Glomerular endothelial cell (primary cell): Measurements from ENCODE around the gene CPA2. TPM values are rescaled to one million over a fixed set of nuclear protein-coding genes. Genes with fewer than 3 reads are reported as not detected.
"Not testable (repeated sequence)": the region's sequence is repeated elsewhere in the genome, so short reads cannot be mapped to it uniquely, and the experiment has no call there.

Source experiments
- DNase-seq: peaks from one replicate; pipeline ENCODE4 v3.0.0-alpha.2; 2011; ENCODE audit warnings: low read depth, low spot score; ENCODE audit errors: extremely low read depth
- total RNA-seq: library from RNA; depleted of rRNA; stranded (reverse); fragments of >200 nt; gene quantifications from 2 replicates; pipeline ENCODE4 v1.2.3, GENCODE V29; 2015

The CPA2 gene
- not detected in 2 replicates for total RNA-seq

DNA sequence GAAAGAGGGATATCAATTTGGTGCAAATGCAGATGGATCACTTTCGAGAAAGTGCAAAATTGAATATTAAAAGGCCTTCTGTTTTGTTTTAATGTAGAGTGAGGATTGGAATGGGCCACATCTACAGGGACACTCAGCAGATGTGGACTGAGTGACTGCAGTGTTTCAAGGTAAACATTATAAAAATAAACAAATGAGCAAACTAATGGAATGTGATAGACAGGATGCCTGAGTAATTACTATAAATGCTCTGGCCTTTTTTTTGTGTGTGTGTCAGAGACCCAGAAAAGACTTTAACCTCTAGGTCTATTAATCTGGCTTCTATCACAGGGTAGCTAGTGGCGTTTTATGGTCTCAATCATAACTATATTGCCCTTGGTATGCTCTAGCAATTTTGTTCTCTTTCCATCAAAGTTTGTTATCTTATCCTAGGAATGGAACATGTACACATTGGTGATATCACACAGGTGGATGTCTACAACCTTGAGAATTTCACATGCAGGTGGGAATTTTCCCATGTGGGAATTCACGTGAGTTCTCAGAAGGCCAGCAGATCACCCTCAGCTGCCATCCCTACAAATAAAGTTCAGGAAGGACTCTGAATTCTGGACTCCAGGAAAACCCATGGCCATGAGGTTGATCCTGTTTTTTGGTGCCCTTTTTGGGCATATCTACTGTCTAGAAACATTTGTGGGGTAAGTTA is at the start of gene CPA2:
Gene CPA2, plus strand, starts transcription at position 606 of the 703 bp plus-strand sequence. Its CDS starts 19 bp downstream, at position 625.
- DNase-seq: no peak

GRCh38 chr7:130218806-130219620 is 47.6 kb upstream of the CPA2 start:
- DNase-seq: no peak

DNA sequence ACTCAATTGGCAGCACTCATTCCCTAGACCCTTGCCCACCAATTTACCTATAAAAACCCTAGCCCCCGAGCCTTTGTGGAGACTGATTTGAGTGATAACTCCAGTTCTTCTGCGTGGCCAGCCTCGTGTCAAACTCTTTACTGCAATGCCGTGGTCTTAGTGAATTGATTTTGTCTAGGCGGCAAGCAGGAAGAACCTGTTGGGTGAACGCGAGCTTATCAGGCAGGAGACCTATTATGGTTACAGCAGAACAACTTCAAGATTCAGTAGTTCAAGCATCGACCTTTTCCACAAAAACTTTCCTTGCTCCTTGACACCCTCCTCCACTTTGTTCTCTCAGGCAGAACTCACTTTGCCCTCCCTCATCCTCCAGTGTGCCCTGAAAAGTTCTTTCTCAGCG is 46.8 kb upstream of the CPA2 start:
- no peak for DNase-seq

DNA sequence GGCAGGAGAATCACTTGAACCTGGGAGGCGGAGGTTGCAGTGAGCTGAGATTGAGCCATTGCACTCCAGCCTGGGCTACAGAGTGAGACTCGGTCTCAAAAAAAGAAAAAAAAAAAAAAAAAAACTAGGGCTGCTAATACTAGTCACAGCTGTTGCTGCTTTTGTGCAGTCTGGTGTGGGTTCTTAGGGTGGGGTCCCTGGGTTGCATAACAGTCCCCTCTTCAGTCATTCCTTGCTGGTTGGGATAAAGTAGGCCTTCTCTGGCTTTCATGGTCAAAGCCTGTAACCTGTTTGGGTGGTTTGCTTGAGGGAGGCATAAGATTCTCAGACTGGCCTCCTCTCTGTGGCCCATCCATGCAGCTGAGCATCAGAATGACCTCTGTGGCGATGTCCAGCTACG is 44.9 kb upstream of the CPA2 start:
- DNase-seq: no peak

DNA sequence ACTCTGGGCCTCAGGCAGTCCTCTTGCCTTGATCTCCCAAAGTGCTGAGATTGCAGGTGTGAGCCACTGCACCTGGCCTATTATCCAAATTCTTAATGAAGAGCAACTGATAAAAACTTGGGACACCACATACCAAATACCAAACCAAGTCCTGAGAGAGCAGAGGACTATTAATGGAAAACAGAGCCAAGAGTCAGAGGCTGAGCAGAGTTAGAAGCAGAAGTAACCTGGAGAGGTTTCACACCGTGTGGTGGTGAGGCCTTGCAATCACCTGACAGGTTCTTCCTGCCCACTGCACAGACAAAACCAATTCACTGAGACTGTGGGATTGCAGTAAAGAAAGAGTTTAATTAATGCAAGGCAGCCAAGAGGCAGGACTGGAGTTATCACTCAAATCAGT is 43.0 kb upstream of the CPA2 start:
- no peak for DNase-seq

- DNase-seq: no peak
Measured at GRCh38 chr7:130224210-130224609, 42.5 kb upstream of the CPA2 start.

DNA sequence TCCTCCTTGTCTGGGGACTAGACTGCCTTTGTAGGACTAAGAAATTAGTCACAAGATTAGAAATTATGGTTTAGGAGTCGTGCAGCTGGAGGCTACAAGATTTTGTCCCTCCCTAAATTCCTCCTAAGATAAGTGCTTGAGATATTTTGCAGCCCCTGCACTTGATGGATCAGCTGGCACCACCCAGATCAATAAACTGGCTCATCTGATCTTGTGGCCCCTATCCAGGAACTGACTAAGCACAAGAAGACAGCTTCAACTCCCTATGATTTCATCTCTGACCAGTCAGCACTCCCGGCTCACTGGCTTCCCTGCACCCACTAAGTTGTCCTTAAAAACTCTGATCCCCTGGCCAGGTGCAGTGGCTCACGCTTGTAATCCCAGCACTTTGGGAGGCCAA is 41.7 kb upstream of the CPA2 start:
- DNase-seq: not testable (repeated sequence)

DNA sequence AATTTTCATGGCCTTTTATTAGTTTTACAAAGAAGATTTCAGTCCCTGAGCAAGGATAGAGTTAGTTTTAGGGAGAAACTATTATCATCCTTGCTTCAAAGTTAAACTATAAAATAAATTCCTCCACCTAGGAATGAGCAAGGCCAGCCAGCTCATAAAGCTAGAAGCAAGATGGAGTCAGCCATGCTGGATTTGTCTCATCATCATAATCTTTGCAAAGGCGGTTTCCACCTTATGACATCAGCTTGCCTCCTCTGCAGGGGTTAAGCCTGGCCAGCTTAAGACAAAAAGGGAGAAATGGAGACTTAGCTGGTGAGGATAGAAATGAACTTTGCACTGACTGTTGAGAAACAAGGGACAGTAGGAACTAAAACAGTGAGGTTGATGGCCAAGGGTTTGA is 40.3 kb upstream of the CPA2 start:
- no peak for DNase-seq

- no peak for DNase-seq
Measured at GRCh38 chr7:130227883-130228575, 38.6 kb upstream of the CPA2 start.

DNA sequence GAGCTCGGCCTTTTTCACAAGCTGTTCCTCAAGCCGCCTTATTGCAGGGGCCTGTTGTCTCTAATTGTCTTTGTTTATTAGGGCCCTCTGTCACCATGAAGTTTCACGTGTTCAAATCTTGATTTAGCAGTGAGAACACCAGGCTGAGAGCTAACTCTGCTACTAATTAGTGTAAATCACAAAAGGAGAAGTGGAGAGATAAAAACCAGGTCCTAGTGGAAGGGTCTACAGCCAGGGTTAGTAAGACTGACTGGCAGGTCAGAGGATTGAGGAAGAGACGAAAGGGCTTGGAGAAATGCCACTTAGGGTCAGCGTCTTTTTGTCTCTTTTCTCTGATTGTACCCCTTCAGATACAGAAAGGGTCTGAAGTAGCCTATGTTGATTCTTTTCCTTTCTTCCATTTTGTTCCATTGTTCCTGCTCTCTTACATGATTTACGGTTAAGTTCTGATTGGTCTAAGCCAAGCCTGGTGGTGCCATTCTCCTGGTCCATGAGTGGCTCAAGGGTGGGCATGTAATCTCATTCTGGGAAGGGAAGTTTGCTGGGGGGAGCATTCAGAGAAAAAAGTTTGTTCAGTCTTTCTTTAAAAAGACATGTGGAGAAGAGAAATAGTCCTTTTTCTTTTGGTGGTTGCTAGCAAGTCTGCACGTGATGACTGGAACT is 37.7 kb upstream of the CPA2 start:
- DNase-seq: no peak

GRCh38 chr7:130229981-130230380 is 36.7 kb upstream of the CPA2 start:
- DNase-seq: not testable (repeated sequence)

DNA sequence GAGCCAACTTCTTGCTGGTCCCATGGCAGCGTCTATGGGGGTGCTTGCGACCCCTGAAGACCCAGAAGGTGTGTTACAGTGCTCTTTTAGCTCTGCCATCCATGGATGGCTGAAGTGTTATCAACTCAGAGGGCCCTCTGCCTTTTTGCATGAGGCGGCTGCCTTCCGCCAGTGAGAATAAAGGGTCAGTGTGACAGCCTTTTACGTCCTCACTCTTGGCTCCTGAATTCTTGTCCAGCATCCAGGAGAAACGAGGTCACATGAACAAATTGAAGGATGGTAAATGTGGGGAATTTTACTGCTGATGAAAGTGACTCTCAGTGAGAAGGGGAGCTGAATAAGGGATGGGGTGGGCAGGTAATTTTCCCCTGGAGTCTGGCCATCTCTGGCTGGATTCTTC is 34.9 kb upstream of the CPA2 start:
- no peak for DNase-seq

DNA sequence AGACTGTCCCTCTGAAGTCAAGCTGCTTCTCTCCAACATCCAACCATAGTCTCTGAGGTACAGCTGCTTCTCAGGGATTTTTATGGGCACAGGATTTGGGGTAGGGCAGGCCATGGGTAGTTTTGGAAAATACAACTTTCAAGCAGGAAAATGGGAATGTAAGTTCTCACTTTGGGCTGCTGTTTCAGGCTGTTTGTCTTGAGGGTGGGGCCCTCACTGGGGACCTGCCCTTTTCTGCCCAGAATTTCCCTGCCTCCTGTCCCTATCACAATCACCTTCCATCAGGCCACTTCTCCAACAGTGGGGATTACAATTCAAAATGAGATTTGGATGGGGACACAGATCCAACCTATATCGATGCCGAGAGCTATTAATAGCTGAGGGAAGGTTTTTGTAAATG is 34.5 kb upstream of the CPA2 start:
- DNase-seq: no peak

DNA sequence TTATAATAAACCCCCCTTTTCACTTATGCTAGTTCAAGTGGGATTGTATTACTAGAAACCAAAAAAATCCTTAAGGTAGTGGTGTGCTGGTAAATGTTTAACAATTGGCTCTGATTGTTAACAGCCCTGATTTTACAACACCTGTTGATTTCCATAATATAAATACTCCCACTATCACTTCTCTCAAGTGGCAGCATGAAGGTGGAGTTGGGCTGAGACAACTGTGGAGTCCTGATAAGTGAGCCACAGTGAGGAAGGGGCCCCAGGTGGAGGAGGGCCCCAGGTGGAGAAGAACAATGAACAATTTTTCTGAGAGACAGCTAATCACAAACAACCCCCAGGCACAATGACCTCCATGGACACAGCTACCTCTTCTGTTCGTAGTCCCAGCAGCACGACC is 32.6 kb upstream of the CPA2 start:
- no peak for DNase-seq

GRCh38 chr7:130236361-130236760 is 30.3 kb upstream of the CPA2 start:
- not testable (repeated sequence) for DNase-seq

- no peak for DNase-seq
Measured at GRCh38 chr7:130240240-130240639, 26.4 kb upstream of the CPA2 start.

- DNase-seq: no peak
Measured at GRCh38 chr7:130242198-130243014, 24.3 kb upstream of the CPA2 start.

GRCh38 chr7:130243486-130243885 is 23.2 kb upstream of the CPA2 start:
- DNase-seq: not testable (repeated sequence)

DNA sequence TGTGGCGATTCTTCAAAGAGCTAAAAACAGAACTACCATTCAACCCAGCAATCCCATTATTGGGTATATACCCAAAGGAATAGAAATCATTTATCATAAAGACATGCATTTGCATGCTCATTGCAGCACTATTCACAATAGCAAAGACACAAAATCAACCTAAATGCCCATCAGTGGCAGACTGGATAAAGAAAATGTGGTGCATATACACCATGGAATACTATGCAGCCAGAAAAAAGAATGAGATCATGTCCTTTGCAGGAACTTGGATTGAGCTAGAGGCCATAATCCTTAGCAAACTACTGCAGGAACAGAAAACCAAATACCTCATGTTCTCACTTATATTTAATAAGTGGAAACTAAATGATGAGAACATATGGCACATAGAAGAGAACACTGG is 20.2 kb upstream of the CPA2 start:
- DNase-seq: not testable (repeated sequence)

GRCh38 chr7:130248842-130249241 is 17.8 kb upstream of the CPA2 start:
- DNase-seq: not testable (repeated sequence)
